GM19324 (cell line): ENCODE results near the gene MBP.
"Not testable (repeated sequence)": the region's sequence is repeated elsewhere in the genome, so short reads cannot be mapped to it uniquely, and the experiment has no call there.

Experiments used
- ATAC-seq: cut with Tn5 transposase; IDR thresholded peaks from one replicate; pipeline ENCODE4 v1.9.1; 2021; ENCODE audit warnings: mild to moderate bottlenecking, moderate library complexity; ENCODE audit not compliant: unreplicated experiment, low FRiP score

Gene MBP

DNA sequence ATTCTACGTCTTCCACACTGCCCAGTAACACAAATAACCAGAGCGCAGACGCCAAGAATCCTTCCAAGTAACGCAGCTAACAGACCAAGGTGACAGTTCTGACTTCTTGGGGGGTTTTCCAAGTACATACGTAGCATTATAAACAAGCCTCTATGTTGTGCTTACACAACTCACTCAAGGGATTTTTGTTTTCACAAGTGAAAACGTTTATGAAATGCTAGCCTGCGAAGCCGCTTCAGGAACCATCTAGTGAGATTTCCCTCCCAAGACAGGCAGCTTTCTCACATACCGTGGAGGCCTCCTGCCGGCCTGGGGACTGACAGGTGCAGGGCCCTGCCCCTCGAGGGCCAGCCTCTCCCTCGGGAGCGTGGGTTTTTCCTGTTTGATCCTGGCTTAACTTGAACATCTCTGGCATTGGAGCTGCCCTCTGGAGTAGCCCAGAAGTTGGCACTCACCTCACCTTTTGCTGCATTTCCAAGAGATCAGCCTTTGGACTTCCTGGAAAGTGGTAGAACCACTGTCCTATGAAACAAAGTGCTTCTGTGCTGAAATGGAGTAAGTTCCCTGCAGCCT lies 151.1 kb downstream of the MBP start:
- ATAC-seq: peak; percentile 50

DNA sequence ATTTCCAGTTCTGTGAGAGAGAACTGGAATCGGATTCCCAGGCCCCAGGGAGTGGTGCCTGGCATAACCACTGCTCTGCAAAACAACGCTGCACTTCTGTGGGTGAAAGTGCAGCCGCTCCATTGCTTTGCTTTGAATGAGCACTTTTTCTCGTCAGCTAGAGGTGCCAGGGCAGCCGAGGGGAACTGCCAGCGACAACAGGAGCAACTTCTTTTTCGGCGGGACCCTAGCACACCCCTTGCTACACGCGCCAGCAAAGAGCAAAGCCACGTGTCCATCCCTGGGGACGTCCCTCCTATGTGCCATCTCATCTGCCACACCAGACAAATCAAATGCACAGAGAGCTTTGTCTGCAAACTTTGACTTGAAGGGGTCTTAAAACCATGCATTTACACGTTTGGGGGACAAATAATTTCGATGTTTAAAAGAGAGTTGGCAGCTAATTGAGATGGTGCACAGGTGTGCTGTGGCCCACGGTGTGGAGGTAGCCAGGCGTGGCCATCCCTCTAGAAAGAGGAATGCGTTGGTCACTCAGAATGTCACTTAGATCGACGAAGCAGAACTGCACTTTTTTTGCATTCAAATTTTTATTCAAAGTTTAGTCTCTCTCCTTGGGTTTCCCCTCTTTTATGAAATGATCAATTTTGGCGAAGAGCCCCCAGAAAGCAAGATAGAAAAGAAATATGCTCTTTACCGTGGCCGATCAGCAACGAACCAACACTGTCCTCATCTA lies 151.8 kb downstream of the MBP start:
- peak; percentile 36 for ATAC-seq

- no peak for ATAC-seq
Measured at GRCh38 chr18:76979906-76980305, 152.7 kb downstream of the MBP start.

GRCh38 chr18:76979111-76979751 lies 153.4 kb downstream of the MBP start:
- ATAC-seq: no peak

DNA sequence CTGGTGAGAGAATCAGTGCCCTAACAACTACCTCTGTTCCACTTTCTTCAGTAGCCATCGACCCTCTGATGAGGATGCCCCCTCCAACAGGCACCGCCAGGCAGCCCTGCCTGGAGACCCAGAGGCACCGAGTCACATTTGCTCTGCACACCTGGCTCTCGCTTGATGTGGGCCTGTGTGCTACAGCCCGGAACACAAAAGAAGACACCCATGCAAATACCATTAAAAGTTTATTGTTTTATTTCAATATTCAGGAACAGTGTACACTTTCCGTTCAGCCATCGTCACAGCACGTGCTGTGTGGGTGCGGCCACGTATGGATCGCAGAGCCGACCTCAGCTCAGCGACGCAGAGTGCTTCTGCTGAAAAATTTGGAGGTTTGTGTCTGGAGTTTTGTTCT lies 154.0 kb downstream of the MBP start:
- ATAC-seq: no peak

GRCh38 chr18:76977684-76978232 lies 154.8 kb downstream of the MBP start:
- ATAC-seq: no peak

DNA sequence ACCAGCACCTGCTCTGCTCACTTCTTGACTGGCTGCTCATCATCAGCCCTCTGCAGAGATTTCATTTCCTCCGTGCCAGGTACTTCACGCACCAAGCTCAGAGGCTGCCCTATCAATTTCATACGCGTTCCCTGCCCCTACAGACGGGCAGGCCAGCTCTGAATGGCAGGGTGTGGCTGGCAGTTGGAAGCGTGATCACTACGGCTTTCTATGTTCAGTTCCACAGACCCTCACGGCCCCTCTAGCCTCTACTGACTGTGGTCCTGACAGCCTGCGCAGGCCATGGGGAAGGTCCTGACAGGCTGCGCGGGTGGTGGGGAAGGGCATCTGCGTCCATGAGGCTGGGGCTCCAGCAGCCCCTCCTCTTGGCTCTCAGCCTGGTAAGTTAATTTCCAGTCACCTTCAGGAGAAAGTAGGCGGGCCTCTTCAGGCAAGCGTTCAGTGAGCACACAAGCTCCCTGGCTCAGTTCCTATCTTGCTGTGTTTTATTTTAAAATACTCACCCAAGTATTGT lies 155.4 kb downstream of the MBP start:
- ATAC-seq: no peak

- ATAC-seq: no peak
Measured at GRCh38 chr18:76975577-76976110, 156.9 kb downstream of the MBP start.

GRCh38 chr18:76974386-76974785 lies 158.2 kb downstream of the MBP start:
- no peak for ATAC-seq

GRCh38 chr18:76973520-76974266 lies 158.9 kb downstream of the MBP start:
- no peak for ATAC-seq

DNA sequence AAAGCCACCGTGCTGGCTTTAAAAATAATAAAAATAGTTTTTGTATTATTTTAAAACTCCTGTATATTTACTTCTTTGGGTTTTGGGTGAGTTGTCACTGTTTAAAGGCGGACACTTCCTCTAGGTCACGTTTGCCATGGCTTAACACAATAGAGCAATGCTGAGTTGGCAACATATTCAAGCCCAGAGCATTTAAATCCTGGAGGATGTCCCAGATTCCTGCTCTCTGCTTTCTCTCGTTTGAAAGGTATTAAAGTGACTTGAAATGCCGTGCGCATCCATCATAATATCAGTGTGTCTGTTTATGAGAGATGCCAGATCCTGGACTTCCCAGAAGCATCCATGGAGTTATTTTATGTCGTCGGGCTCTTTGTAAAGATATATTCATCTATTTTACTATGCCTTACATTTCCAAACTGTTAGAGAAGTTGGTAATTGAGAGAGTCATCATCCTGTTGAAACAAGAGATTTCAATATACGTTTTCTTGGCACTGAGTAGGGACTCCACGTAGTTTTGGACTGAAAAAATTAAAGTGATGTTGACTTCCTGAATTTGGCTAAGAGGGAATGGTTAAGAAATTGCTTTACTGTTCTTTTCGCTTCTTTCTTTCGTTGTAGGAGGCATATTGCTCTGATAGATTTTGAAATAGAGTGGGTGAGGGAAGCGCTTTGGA lies 159.6 kb downstream of the MBP start:
- no peak for ATAC-seq

- no peak for ATAC-seq
Measured at GRCh38 chr18:76972241-76972640, 160.3 kb downstream of the MBP start.

DNA sequence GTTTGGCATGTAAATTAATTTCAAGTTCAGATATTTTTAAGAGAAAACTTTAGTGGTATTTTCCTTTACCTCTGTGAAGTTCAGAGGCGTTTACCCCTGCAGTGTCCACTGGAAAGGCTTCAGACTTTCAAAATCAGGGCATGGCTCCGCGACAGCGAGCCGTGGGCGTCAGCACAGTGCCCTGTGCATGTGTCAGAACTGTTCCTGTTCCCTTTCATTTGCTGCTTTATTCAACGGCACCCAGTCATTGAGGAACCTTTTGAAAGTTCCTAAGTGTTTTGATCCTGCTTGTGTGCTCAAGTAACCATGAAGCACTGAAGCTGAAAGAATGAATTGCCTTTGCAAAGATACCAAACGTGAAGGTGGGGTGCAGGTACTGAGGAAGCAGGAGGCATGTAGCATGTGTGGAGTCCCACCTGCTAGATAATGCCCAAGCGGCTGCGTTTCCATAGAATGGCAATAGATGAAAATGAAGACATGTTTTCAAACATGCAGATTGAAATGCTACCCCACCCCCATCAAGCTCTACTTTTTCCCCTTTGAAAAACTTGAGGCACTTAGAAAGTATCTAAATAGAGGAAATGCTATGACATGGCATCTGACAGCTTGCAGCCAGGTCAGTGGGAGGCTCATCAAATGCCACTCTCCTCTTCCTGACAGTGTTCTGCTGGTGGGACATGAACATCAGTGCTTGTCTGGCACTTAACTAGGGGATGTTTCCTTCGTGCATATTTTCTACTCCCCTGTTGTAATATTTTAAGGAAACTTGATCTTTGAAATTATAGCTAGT lies 161.6 kb downstream of the MBP start:
- ATAC-seq: no peak

DNA sequence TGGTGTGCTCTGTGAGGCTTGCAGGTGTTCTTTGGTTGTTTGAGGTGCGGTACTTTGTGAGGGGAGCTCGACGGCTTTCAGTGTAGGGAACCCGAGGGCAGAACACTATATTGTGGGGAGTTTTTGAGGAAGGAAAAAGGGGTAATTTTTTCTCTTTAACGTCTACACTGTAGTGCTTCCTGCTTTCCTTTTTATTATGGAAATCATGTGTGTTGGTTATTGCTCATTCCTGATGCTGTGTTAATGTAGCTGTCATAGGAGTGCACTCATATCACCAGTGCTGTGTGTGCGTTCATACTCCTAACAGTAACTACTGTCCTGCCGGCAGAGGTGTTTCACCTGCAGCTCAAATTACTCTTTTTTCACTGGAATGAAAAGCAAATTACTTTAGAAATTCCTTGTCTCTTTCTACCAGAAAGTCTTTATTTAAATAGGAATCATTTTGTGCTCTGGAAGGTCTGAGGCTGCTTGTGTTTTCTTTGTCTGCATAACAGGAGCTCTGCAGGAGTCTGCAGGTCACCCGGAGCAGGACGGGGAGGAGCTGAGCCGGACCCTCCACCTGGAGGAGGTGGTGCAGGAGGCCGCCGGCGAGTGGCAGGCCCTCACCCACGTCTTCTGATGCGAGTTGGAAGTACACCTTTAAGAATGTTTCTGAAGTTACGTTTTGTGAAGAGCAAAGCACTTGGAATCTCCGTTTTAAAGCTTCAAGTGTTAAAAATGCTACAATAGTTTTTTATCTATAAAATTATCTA lies 164.7 kb downstream of the MBP start:
- ATAC-seq: no peak

- not testable (repeated sequence) for ATAC-seq
Measured at GRCh38 chr18:76967299-76967698, 165.3 kb downstream of the MBP start.

- peak; percentile 65 for ATAC-seq
Measured at GRCh38 chr18:76965555-76966151, 166.9 kb downstream of the MBP start.

DNA sequence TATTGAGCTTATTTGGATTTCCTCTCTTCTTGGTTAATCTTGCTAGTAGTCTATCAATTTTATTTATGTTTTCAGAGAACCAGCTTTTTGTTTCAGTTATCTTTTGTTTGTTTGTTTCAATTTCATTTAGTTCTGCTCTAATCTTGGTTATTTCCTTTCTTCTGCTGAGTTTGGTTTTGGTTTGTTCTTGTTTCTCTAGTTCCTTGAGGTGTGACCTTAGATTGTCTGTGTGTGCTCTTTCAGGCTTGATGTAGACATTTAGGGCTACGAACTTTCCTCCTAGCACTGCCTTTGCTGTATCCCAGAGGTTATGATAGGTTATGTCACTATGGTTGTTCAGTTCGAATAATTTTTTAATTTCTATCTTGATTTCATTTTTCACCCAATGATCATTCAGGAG lies 168.6 kb downstream of the MBP start:
- ATAC-seq: no peak

GRCh38 chr18:76962851-76963250 lies 169.7 kb downstream of the MBP start:
- ATAC-seq: no peak
